SK-N-SH (cell line): ENCODE measurements around the gene ERC1.
"Not testable (repeated sequence)": the region's sequence is repeated elsewhere in the genome, so short reads cannot be mapped to it uniquely, and the experiment has no call there.

Source experiments
- FOXM1 ChIP-seq: IDR thresholded peaks from 2 replicates; pipeline ENCODE4 v1.4.0; 2012; ENCODE audit warnings: low read depth, mild to moderate bottlenecking
- GABPA ChIP-seq: IDR thresholded peaks from 2 replicates; pipeline ENCODE4 v1.4.0; 2012; ENCODE audit warnings: low read depth, mild to moderate bottlenecking
- RAD21 ChIP-seq: IDR thresholded peaks from 2 replicates; pipeline ENCODE4 v1.6.1; 2012; ENCODE audit warnings: mild to moderate bottlenecking, low read length
- TF ChIP-seq, protein P1 (sequence below): fragments of 200-600 bp; sonication (generic); IDR thresholded peaks from 2 replicates; pipeline ENCODE4 v1.6.1; 2017; ENCODE audit warnings: antibody characterized with exemption, mild to moderate bottlenecking, moderate library complexity

GRCh38 chr12:1255125-1255524 is 264.1 kb downstream of the ERC1 start:
- TF ChIP-seq RAD21, FOXM1, GABPA: not testable (repeated sequence)
- TF ChIP-seq, protein P1, sequence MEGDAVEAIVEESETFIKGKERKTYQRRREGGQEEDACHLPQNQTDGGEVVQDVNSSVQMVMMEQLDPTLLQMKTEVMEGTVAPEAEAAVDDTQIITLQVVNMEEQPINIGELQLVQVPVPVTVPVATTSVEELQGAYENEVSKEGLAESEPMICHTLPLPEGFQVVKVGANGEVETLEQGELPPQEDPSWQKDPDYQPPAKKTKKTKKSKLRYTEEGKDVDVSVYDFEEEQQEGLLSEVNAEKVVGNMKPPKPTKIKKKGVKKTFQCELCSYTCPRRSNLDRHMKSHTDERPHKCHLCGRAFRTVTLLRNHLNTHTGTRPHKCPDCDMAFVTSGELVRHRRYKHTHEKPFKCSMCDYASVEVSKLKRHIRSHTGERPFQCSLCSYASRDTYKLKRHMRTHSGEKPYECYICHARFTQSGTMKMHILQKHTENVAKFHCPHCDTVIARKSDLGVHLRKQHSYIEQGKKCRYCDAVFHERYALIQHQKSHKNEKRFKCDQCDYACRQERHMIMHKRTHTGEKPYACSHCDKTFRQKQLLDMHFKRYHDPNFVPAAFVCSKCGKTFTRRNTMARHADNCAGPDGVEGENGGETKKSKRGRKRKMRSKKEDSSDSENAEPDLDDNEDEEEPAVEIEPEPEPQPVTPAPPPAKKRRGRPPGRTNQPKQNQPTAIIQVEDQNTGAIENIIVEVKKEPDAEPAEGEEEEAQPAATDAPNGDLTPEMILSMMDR: not testable (repeated sequence)
